GM19372 (cell line): ENCODE measurements around the gene SBNO1.
"Not testable (repeated sequence)": the region's sequence is repeated elsewhere in the genome, so short reads cannot be mapped to it uniquely, and the experiment has no call there.

Experiments
- ATAC-seq: cut with Tn5 transposase; IDR thresholded peaks from one replicate; pipeline ENCODE4 v1.9.1; 2021; ENCODE audit warnings: mild to moderate bottlenecking, low read depth, moderate library complexity; ENCODE audit not compliant: unreplicated experiment

SBNO1 gene

GRCh38 chr12:123356159-123356670 lies 8.4 kb downstream of the SBNO1 start:
- ATAC-seq = no peak

GRCh38 chr12:123354600-123354999 lies 10.0 kb downstream of the SBNO1 start:
- ATAC-seq = no peak

DNA sequence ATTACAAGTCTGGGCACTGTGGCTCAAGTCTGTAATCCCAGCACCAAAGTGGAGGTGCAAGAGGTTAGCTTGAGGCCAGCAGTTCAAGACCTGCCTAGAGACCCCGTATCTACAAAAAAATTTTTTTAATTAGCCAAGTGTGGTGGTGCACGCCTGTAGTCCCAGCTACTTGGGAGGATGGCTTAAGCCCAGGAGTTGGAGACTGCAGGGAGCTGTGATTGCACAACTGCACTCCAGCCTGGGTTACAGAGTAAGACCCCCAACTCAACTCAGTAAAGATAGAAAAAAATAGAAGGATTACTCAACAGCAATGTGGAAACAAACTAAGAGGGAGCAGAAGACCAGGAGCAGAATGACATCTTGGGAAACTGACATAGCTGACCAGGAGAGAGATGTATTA lies 13.3 kb downstream of the SBNO1 start:
- no peak for ATAC-seq

DNA sequence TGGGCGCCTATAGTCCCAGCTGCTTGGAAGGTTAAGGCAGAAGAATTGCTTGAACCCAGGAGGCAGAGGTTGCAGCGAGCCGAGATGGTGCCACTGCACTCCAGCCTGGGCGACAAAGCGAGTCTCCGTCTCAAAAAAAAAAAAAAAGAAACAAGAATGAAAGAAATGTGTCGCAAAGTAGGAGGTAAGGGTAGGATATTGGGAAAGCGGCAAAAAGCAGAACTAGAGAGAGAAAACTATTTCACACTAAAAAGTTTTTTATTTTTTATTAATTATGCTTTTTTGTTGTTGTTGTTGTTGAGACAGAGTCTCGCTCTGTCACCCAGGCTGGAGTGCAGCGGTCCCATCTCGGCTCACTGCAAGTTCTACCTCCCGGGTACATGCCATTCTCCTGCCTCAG lies 17.7 kb downstream of the SBNO1 start:
- no peak for ATAC-seq

GRCh38 chr12:123344086-123344485 lies 20.6 kb downstream of the SBNO1 start:
- no peak for ATAC-seq

DNA sequence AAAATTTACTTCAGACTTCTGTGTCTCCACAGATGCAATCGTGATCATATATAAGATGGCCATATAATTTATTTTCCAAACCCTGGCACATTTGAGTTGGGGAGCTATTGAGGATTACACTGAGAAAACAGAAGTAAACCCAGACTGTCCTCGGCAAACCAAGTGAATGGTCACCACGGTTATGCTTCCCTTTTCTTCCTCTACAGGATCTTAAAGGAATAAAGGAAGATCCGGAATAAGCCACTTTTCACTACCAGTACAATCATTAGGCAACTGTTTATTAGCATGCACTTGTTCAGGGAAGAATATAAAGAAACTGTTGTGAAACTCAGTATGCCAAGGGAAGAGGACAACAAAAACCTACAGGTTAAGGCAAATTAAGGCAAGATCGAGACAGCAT lies 27.6 kb downstream of the SBNO1 start:
- ATAC-seq = no peak

- ATAC-seq = no peak
Measured at GRCh38 chr12:123336530-123336929, 28.1 kb downstream of the SBNO1 start.

DNA sequence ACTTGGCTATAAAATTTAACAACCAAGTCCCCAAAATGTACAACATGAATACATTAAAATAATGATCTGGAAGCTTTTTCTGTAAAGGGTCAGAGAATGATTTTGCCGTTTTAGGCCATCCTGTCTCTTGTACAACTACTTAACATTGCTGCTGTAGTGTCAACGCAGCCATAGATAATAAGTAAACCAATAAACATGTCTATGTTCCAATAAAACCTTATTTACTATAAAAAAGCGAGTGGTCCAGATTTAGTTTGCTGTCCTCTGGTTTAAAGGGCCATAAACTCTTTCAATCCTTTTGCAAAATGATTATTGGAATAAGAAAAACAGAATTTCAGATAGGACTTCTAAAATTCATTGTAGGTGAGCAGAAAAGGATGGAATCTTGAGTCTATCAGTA lies 29.2 kb downstream of the SBNO1 start:
- ATAC-seq = no peak

GRCh38 chr12:123329799-123330198 lies 34.8 kb downstream of the SBNO1 start:
- ATAC-seq = no peak

DNA sequence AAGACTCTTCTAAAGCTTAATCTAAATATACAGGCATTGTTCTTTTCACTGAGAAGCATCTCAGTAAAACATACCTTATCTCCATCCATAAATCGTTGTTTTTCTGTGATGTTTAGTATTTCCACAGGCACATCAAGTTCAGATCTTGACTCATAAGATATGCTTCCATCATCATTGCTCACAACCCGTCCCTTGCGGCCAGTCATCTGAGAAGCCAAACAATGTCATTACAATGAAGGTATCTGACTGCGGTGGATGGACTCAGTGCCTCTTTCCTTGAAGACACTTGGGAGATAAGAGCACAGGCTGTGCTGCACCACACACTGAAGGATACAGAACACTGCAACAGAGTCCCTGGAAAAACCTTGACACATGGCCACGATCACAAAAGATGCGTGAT lies 44.8 kb downstream of the SBNO1 start:
- ATAC-seq = no peak

DNA sequence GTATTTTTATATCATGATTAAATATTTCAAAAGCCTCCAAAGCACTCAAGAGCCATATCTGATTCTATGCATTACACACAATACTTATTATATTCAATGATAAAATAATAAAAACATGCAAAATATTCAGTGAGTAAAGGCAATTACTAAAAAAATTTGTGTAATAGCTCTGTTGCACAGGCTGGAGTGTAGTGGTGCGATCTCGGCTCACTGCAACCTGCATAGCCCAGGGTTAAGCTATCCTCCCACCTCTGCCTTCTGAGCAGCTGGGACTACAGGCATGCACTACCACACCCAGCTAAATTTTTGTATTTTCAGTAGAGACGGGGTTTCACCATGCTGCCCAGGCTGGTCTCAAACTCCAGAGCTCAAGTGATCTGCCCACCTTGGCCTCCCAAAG lies 45.4 kb downstream of the SBNO1 start:
- ATAC-seq = no peak

DNA sequence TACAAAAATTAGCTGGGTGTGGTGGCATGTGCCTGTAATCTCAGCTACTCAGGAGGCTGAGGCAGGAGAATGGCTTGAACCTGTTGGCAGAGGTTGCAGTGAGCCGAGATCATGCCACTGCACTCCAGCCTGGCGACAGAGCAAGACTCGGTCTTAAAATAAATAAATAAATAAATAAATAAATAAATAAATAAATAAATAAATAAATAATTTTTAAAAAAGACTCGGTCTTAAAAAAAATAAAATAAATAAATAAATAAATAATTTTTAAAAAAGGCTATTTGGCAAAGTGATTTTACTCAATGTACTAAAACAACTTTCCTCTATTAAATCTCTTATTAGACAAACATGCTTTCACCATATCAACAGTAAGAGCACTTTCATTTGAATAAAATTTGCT lies 51.6 kb downstream of the SBNO1 start:
- not testable (repeated sequence) for ATAC-seq

DNA sequence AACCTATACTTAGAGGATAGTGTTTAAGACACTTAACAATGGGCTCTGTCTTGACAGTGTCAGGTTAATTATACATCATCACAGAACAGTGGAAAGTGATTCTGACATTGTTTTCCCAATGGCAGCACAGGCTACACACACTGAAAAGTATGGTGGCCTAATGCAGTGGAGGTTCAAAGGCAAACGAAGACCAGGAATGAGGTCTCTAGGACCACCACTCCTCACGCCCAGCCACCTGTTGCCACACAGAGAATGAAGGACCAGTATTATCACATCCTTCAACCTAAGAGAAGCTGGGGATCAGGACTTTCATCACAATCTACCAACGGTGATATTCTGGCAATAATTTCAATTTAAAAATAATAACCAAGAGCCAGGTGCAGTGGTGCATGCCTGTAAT lies 58.4 kb downstream of the SBNO1 start:
- ATAC-seq = no peak

GRCh38 chr12:123305136-123305535 lies 59.5 kb downstream of the SBNO1 start:
- no peak for ATAC-seq

- ATAC-seq = no peak
Measured at GRCh38 chr12:123293178-123293760, 71.4 kb downstream of the SBNO1 start.

- ATAC-seq = no peak
Measured at GRCh38 chr12:123289911-123290310, 74.7 kb downstream of the SBNO1 start.

DNA sequence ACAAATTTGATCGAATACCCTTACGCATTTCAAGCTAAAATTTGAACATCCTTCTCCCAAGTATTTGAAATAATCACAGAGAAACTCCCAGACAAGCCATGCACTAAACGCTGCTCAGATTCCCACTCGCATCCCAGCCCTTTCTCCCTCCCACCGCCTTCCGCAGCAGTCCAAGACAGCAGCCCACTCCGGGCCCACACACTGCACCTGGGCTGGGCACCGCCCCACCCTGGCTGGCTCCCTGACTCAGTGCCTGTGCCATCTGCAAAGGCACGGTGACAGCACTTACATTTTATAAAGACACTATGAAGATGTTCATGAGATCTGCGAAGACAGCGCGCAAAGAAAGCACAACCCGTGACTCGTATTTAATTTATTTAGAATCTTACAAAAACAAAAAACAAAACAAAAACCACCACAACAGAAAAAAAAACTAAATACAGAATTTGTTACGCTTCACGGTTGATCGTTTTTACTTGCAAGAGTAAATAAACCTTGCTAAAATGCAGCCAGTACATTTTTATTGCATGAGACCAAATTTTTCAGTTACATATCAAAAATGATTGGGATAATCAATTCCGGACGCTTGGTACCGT lies 75.8 kb downstream of the SBNO1 start:
- no peak for ATAC-seq

DNA sequence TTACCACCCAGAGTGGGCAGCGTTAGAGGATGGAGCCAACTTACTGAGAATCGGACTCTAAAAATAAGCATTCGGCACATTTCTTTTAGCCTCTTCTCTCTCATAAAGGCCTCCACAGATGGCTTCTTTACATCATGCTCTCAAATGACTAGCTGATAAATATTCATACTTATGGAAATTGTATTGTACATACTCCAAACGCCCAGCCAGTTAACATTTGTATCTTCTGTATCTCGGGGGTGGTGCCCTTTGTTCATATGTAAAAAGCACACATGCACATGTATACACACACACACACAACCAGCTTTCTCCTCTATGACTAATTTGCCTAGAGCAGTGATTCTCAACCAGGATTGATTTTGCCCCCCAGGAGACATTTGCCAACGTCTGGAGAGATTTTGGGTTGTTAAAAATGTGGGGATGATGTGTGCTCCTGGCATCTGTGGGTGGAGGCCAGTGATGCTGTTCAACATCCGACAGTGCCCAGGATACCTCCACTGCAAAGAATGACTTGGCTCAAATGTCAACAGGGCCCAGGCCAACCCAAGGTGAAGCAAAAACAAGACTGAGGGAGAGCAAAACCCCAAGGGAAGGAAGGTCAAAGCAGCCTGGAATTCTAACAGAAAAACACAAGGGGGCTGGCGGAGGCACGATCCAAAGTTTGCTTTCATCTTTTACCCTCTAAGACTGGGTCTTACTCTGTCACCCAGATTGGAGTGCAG lies 77.8 kb downstream of the SBNO1 start:
- no peak for ATAC-seq

DNA sequence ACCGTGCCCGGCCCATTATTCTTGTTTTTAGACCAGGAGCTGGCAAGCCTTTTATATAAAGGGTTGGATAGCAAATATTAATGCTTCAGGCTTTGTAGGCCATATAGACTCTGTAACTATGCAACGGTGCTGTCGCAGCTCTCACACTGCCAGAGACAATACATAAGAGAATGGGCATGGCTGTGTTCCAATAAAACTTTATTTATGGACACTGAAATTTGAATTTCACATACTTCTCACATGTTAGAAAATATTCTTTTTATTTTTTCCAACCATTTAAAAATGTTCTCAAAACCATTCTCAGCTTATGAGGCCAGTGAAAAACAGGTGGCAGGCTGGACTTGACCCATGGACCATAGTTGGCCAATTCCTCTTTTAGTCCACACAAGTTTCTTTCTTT lies 80.0 kb downstream of the SBNO1 start:
- ATAC-seq = no peak

DNA sequence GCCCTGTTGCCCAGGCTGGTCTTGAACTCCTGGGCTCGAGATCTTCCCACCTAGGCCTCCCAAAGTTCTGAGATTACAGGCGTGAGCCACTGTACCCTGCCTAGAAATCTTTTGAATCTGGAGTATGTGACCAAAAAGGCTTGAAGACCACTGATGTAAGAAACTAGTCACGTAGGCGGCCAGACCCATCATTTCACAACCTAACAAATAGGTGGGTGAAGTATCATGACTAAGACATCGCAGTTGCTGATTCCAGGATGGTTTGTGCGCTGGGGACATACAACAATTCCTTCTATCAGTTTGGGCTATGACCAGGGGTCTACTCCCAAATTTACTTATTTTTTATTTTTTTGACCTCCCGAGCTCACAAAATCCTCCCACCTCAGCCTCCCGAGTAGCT lies 81.2 kb downstream of the SBNO1 start:
- ATAC-seq = no peak

GRCh38 chr12:123282111-123282510 lies 82.5 kb downstream of the SBNO1 start:
- no peak for ATAC-seq

- ATAC-seq = no peak
Measured at GRCh38 chr12:123280971-123281370, 83.7 kb downstream of the SBNO1 start.
